Gastroesophageal sphincter (tissue), 4 donors: Measurements from ENCODE around the gene SLF1. TPM values are rescaled to one million over a fixed set of nuclear protein-coding genes. Genes with fewer than 3 reads are reported as not detected.

Source experiments
- ATAC-seq: fragments of 150-250 bp; one replicate; pipeline ENCODE4 v1.9.1; 2016; ENCODE audit warnings: mild to moderate bottlenecking, moderate library complexity
- H3K27ac ChIP-seq, 4 donors: fragments of 200-600 bp; sonication (generic) in 3 of 4; 1 replicate in 3 of 4; 2 replicates in 1 of 4; pipeline ENCODE4 v1.5.1; 2016 to 2019
- H3K27me3 ChIP-seq: fragments of 200-600 bp; sonication (generic); one replicate; pipeline ENCODE4 v1.5.1; 2019
- H3K36me3 ChIP-seq, 2 donors: fragments of 200-600 bp; sonication (generic); one replicate each; pipeline ENCODE4 v1.5.1; 2019; ENCODE audit warnings: control low read depth in 1 of 2
- H3K4me1 ChIP-seq, 3 donors: fragments of 200-600 bp; sonication (generic); 1 replicate in 2 of 3; 2 replicates in 1 of 3; pipeline ENCODE4 v1.5.1; 2016 to 2019; ENCODE audit warnings: control low read depth in 2 of 3
- H3K4me3 ChIP-seq, 2 donors: fragments of 200-600 bp; sonication (generic); one replicate each; pipeline ENCODE4 v1.5.1; 2019; ENCODE audit warnings: mild to moderate bottlenecking in 1 of 2, moderate library complexity in 1 of 2
- H3K9me3 ChIP-seq, 3 donors: fragments of 200-600 bp; sonication (generic); one replicate each; pipeline ENCODE4 v1.5.1; 2017 to 2019; ENCODE audit warnings: control low read depth in 2 of 3
- CTCF ChIP-seq, 4 experiments: fragments of 200-600 bp in 2 of 4; fragments of 450-650 bp in 2 of 4; sonication (generic) in 1 of 4; IDR thresholded peaks; one replicate each; pipeline ENCODE4 v1.5.1; 2017 to 2019; ENCODE audit warnings: antibody characterized with exemption in 4 of 4, mild to moderate bottlenecking in 2 of 4, moderate library complexity in 2 of 4
- EP300 ChIP-seq: sonication (generic); formaldehyde crosslinking; IDR thresholded peaks from one replicate; pipeline ENCODE4 v1.6.1; 2017; ENCODE audit warnings: antibody characterized with exemption, mild to moderate bottlenecking
- POLR2A ChIP-seq, 2 donors: fragments of 450-650 bp; IDR thresholded peaks; one replicate each; pipeline ENCODE4 v1.6.1; 2017; ENCODE audit warnings: antibody characterized with exemption in 2 of 2, mild to moderate bottlenecking in 2 of 2, moderate library complexity in 1 of 2
- POLR2AphosphoS5 ChIP-seq: sonication (generic); formaldehyde crosslinking; IDR thresholded peaks from one replicate; pipeline ENCODE4 v1.6.1; 2017; ENCODE audit warnings: antibody characterized with exemption
- WGBS, 2 donors: methylation state at CpG; one replicate each; pipeline ENCODE4 v1.1.5; 2018; ENCODE audit warnings: low coverage in 1 of 2; 5-methylcytosine and 5-hydroxymethylcytosine counted together
- total RNA-seq, 4 donors: library from RNA; depleted of rRNA; stranded (reverse); fragments of >200 nt; gene quantifications; one replicate each; pipeline ENCODE4 v1.1.0, GENCODE V29; 2016

SLF1 gene
- total RNA-seq, 4 donors from 2014 or later: 2.5 to 8.9 (median 3.6) TPM

GRCh38 chr5:94620256-94620655 is 1.8 kb downstream of the SLF1 start:
- Histone ChIP-seq H3K27ac (no peak overlapping the region), H3K4me3 (no peak overlapping the region), H3K27me3 (no peaks in the 10 kb centered on the region), H3K9me3 (no peaks in the 10 kb centered on the region), H3K4me1 (peaks cover 0 to 22% (median 3%) of the 10 kb centered on the region in 3 donors), H3K36me3 (no peaks in the 10 kb centered on the region)
- 88 to 95% methylated on average over 5 of the region's 5 CpGs for WGBS, 2 donors
- no peak for ATAC-seq
- TF ChIP-seq POLR2AphosphoS5 (no peak), EP300 (no peak), CTCF (IDR thresholded peaks at IDR 0.05) (no peak), POLR2A (IDR thresholded peaks at IDR 0.05) (no peak)

DNA sequence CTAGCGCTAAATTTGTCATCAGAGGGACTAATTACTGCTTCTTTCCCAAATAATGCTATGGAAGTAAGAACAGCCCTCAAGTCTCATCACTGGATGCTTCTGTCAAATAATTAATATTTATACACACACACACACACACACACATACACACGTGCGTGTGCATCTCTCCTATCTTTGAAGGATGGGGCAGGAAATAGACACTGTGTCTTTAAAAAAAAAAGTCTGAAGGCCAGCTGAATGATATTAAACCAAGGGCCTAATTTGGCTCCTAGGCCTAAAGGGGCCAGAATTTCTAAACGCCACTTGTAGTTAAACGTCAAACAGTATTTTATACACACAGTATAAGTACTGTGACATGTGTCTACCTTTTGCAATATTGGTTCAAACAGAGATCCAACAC is 3.3 kb downstream of the SLF1 start:
- Histone ChIP-seq H3K27me3 (no peaks in the 10 kb centered on the region), H3K27ac (no peak overlapping the region), H3K4me1 (peaks cover 0 to 22% (median 3%) of the 10 kb centered on the region in 3 donors), H3K9me3 (no peaks in the 10 kb centered on the region), H3K36me3 (no peaks in the 10 kb centered on the region), H3K4me3 (no peak overlapping the region)
- TF ChIP-seq EP300 (no peak), POLR2A (IDR thresholded peaks at IDR 0.05) (no peak), CTCF (IDR thresholded peaks at IDR 0.05) (no peak), POLR2AphosphoS5 (no peak)
- ATAC-seq: no peak
- WGBS, 2 donors: 42 to 53% methylated on average over 2 to 4 of the region's 5 CpGs

- Histone ChIP-seq H3K9me3 (no peaks in the 10 kb centered on the region), H3K36me3 (no peaks in the 10 kb centered on the region), H3K27ac (no peak overlapping the region), H3K27me3 (no peaks in the 10 kb centered on the region), H3K4me1 (peaks cover 0 to 12% (median 0%) of the 10 kb centered on the region in 3 donors), H3K4me3 (no peak overlapping the region)
- TF ChIP-seq EP300: no peak
- no peak for TF ChIP-seq CTCF (IDR thresholded peaks at IDR 0.05)
- TF ChIP-seq POLR2A (IDR thresholded peaks at IDR 0.05): no peak
- TF ChIP-seq POLR2AphosphoS5: no peak
- no peak for ATAC-seq
Measured at GRCh38 chr5:94623011-94623410, 4.5 kb downstream of the SLF1 start.

DNA sequence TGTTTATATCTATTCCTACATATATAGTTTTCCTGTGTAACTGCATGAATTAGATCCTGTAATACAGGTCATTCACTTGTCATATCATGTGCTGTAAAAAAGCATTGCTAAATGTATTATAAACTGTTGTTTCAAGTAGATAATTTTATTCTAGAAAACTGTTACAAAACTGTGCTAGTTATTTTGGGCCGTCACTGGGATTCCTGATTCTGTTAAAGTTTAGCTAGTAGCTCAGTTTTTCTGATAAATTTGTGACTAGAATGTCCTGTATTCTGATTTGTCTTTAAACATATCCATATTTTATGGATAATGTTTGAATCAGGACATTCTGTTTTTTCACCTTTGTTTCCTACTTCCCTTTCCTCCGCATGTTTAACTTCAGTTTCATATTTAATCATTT is 5.4 kb downstream of the SLF1 start:
- TF ChIP-seq POLR2AphosphoS5: no peak
- no peak for TF ChIP-seq POLR2A (IDR thresholded peaks at IDR 0.05)
- no peak for TF ChIP-seq CTCF (IDR thresholded peaks at IDR 0.05)
- TF ChIP-seq EP300: no peak
- ATAC-seq: no peak
- 68 to 73% methylated on average over 2 of the region's 2 CpGs for WGBS, 2 donors
- Histone ChIP-seq H3K4me3 (no peak overlapping the region), H3K27me3 (no peaks in the 10 kb centered on the region), H3K9me3 (no peaks in the 10 kb centered on the region), H3K4me1 (peaks cover 0 to 12% (median 0%) of the 10 kb centered on the region in 3 donors), H3K27ac (no peak overlapping the region), H3K36me3 (peaks cover 0 to 1% of the 10 kb centered on the region in 2 donors)

- 82 to 89% methylated on average over 1 of the region's 1 CpG for WGBS, 2 donors
- H3K27ac ChIP-seq: no peak overlapping the region
- TF ChIP-seq POLR2AphosphoS5 (no peak), CTCF (IDR thresholded peaks at IDR 0.05) (no peak)
- no peak overlapping the region for H3K4me3 ChIP-seq
- H3K36me3 ChIP-seq: peaks cover 0 to 30% of the 10 kb centered on the region in 2 donors
- H3K27me3 ChIP-seq: no peaks in the 10 kb centered on the region
- H3K9me3 ChIP-seq: no peaks in the 10 kb centered on the region
- H3K4me1 ChIP-seq: no peaks in the 10 kb centered on the region
- no peak for ATAC-seq
Measured at GRCh38 chr5:94627191-94627590, 8.7 kb downstream of the SLF1 start.
